ENCODE measurements around the gene DGKB. TPM values are rescaled to one million over a fixed set of nuclear protein-coding genes. Genes with fewer than 3 reads are reported as not detected.

The DGKB gene
- polyA plus RNA-seq, 1 donor: 0.53 TPM

- DNase-seq (ENCODE audit: low read depth): no peak
These were observed 517.5 kb downstream of the DGKB start for GRCh38 chr7:14385074-14385473.

DNA sequence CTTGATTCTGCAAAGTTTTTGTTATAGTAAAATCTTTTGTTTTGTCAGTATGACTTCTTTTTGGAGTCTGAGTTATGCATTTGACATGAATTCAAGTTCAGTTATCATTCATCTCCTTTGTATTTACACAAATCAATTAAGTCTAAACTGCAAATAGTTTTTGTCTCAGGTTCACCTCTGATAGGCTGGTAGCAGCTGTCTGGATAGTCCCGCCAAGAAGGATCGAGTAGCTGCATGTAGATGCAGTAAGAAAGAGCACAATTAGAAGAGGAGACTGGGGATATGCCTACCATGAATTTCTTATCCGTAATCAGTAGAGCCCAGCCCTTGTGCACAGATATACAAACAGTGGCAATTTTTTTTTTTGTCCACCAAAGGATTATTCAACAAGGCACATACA, 520.6 kb downstream of the DGKB start:
- DNase-seq (ENCODE audit: low read depth): no peak

GRCh38 chr7:14381306-14381705, 521.2 kb downstream of the DGKB start:
- DNase-seq (ENCODE audit: low read depth): no peak

DNA sequence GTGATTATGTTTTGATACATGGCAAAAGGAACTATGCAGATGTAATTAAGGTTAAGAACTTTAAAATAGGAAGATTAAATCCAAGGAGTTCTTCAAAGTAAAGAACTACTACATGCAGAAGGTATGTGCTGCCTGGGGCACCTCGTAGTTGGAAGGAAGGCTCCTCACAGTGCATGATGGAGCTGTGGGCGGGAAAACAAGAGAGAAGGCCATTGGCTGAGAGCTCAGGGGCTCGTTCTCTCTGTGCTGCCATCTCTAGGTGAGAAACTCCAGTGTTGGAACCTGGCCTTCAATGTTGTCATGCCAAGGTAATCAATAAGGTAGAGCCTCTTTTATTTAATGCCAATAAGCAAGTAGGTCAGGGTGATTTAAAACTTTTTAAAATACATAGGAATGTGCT, 521.7 kb downstream of the DGKB start:
- DNase-seq (ENCODE audit: low read depth): no peak

DNA sequence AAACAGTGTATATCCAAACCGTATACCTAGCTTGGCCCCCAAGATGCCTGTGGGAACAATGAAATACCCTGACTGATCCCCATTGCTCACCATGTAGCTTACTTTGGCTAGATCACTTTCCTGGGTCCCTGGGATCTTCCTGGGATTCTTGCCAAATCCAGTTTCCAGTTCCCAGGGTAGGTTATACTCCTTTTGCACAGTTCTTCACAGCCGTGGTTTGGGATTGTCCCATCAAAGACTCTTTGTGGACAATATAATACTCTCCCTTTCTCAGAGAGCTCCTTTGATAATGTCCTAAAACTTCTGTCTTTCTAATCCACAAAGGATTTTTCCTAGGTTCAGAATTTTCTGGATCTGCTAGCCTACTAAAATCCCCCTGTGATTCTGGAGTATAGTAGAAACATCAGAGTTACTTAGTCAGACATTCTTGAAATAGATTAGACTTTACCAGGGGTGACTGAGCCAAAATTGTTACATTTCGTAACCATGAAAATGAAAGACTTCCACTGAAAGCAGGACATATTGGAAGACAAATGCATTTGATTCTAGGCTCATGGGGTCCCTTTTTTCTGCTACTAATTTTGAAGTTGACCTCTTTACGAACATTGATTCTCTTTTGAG, 524.8 kb downstream of the DGKB start:
- DNase-seq (ENCODE audit: low read depth): no peak

DNA sequence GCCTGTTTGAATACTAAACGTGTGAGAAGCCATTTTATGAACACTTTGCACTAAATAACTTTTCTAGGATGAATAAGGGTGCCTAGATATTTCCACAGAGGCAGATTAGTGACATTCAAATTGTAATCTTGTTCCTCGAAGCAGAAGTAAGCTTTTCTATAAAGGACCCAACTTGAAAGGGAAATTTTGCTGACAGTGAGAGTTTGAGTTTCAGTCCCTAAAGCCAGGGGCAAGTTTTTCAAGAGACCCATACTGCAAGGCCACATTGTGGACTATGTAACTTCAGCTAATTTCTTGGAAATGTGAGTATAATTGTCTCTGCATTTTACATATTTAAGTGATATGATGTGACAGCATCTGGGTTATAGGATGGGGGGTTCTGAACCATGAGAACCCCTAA, 525.8 kb downstream of the DGKB start:
- no peak for DNase-seq (ENCODE audit: low read depth)

GRCh38 chr7:14375998-14376397, 526.6 kb downstream of the DGKB start:
- no peak for DNase-seq (ENCODE audit: low read depth)

DNA sequence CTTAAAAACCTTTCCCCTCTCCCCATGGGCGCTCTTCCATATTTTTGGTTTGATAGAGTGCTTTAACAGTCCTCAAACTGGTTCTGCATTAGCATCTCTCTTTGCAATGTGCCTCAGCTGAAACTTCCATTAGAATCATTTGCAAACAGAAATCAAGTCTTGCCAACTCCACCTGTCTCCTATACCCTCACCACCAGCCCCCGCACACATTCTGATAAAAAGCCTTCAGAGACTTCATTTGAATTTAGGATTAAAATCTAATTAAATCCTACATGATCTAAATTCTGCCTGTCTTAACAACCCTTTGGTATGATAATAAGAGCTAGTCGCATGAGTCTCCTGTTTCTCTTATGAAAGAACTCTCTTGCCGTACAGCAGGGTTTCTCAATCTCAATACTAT, 528.2 kb downstream of the DGKB start:
- DNase-seq (ENCODE audit: low read depth): no peak

DNA sequence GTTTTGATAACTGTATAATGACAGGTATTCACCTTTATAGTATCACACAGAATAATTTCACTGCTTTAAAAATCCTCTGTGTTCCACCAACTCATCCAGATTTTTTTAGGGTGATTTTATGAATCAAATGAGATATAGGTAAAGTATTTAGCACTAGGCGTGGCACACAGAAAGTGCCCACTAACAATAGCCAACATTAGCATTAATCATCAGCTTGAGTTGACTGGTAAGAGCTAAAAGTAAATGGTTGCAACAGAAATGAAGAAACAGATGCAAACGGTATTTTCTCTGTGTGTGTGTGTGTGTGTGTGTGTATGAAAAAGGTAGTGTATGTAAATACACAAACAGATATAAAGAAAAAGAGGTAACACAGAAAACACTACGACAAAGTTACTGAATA, 534.3 kb downstream of the DGKB start:
- DNase-seq (ENCODE audit: low read depth): no peak

- DNase-seq (ENCODE audit: low read depth): no peak
These were observed 551.4 kb downstream of the DGKB start for GRCh38 chr7:14351167-14351566.

- no peak for DNase-seq (ENCODE audit: low read depth)
These were observed 561.3 kb downstream of the DGKB start for GRCh38 chr7:14341200-14341775.

GRCh38 chr7:14340393-14341074, 562.0 kb downstream of the DGKB start:
- DNase-seq (ENCODE audit: low read depth): no peak

- DNase-seq (ENCODE audit: low read depth): no peak
These were observed 562.7 kb downstream of the DGKB start for GRCh38 chr7:14339861-14340260.

- no peak for DNase-seq (ENCODE audit: low read depth)
These were observed 566.3 kb downstream of the DGKB start for GRCh38 chr7:14336256-14336655.

DNA sequence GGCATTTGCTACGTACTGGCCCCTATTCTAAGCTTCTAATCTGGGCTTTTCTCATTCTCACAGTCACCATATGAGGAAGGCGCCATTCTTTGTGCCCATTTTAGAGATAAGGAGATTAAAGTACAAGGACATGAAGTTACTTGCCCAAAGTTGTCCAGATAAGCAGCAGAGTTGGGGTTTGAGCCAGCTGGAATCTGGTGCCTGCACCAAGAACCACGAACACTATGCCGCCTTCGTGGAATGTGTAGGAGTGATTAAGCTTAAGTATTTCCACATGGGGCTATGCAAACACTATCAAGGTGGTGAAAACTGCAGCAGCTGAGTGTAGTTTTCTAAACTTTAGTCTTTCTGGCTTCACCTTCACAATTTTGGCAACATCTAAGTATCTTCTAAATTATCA, 570.4 kb downstream of the DGKB start:
- no peak for DNase-seq (ENCODE audit: low read depth)

- DNase-seq (ENCODE audit: low read depth): no peak
These were observed 577.8 kb downstream of the DGKB start for GRCh38 chr7:14324767-14325166.

GRCh38 chr7:14322724-14323123, 579.8 kb downstream of the DGKB start:
- no peak for DNase-seq (ENCODE audit: low read depth)

DNA sequence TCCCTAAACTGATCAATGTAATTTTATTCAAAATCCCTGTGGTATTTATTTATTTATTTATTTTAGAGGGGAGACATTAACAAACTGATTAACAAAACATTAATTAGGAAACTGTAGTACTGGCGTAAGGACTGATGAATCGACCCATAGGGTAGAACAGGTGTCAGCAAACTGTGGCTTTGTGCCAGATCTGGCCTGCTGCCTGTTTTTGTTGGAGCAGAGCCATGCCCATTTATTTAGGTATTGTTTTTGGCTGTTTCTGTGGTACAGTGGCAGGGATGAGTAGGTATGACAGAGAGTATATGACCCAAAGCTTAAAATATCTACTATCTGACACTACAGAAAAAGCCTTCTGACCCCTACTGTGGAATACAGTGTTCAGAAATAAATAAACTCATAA, 580.6 kb downstream of the DGKB start:
- DNase-seq (ENCODE audit: low read depth): no peak

- DNase-seq (ENCODE audit: low read depth): no peak
These were observed 593.1 kb downstream of the DGKB start for GRCh38 chr7:14309432-14309831.

- no peak for DNase-seq (ENCODE audit: low read depth)
These were observed 597.2 kb downstream of the DGKB start for GRCh38 chr7:14305233-14305866.

DNA sequence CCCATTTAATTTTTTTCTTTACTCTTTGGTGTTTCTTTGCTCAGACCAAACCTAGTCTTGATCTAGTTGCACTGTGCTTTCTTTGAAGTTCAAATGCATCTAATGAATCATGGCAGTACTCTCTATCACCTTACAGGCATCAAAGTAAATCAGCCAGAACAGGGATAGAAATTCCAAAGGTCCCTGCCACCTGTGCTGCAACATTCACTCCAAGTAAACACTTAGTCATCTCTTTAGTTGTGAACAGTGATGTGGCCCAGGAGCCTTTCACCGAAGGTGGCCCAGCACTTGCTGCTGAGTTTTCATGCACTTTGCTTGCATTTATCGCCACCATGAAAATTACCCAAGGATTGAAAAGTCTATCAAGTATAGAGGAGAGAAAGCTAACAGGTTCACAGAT, 599.0 kb downstream of the DGKB start:
- no peak for DNase-seq (ENCODE audit: low read depth)

DNA sequence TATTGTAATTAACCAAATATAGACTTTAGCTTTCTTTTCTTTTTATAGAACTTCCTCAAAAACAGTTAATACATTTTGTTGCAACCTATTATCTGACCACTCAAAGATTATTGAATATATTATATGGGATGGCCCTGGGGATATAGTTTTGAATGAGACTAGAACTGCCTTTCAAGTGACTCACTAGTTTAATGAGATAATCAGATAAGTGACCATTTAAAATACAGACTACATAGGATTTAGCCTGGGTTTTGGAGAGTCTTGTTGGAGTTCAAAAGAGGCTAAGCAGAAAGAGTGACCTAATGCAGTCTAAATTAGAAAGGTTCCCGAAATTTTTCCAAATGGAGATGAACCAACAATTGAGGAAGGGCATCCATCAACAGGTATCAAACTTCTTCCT, 607.9 kb downstream of the DGKB start:
- no peak for DNase-seq (ENCODE audit: low read depth)

- DNase-seq (ENCODE audit: low read depth): no peak
These were observed 609.1 kb downstream of the DGKB start for GRCh38 chr7:14293434-14293833.

Data from forelimb muscle (tissue), 1 donor.